ENCODE results near the gene MRPL41.
"Not testable (repeated sequence)": the region's sequence is repeated elsewhere in the genome, so short reads cannot be mapped to it uniquely, and the experiment has no call there.

Gene MRPL41

DNA sequence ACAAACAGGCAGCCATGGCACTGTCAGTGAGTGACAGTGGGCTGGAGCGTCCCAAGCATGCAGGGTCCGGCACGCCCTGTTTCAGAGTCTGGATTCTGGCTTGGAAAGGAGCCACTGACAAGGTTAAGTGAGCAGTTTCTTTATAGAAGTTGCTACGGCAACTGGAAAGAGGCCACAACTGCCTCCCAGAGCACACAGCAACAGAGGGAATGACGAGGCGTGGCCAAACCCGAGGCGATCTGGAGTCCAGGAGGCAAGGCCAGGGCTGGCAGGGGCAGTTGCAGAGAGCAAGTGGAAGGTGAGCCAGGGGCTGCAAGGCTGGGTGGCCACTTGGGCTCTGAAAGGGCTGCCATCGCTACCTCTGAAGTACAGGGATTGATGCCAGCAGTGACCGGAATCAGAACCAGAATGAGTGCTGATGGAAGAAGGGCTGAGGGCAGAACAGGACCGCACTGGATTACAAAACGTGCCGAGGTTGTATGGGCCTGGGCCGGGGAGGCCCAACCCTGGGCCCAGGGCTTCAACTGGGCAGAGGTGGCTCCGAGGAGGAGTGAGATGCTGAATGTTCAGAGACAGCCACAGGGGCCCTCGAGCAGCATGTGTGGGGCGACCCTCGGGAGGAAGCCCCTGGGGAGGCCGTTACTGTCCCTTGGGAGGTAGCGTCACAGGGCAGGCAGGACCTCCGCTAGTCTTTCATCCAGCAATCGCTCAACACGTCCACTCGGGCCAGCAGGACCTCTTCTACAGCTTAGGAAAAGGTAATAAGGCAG is 4.6 kb downstream of the MRPL41 start:
- H3K27me3 ChIP-seq (replicated peaks; ENCODE audit: control insufficient read depth, insufficient read depth, low read length), result no peaks in the 10 kb centered on the region
- no peaks in the 10 kb centered on the region for H3K9me3 ChIP-seq (ENCODE audit: control insufficient read depth, low read length)
- peaks cover 29% of the 10 kb centered on the region for H3K36me3 ChIP-seq (ENCODE audit: control insufficient read depth, insufficient read depth, low read length, severe bottlenecking)
- H3K4me1 ChIP-seq (ENCODE audit: control insufficient read depth, insufficient read depth, low read length), result no peaks in the 10 kb centered on the region
- no peak overlapping the region for H3K9ac ChIP-seq (ENCODE audit: low read length)
- DNase-seq (ENCODE audit: low read depth), result no peak
- H3K4me3 ChIP-seq (ENCODE audit: low read length), result no peak overlapping the region

DNA sequence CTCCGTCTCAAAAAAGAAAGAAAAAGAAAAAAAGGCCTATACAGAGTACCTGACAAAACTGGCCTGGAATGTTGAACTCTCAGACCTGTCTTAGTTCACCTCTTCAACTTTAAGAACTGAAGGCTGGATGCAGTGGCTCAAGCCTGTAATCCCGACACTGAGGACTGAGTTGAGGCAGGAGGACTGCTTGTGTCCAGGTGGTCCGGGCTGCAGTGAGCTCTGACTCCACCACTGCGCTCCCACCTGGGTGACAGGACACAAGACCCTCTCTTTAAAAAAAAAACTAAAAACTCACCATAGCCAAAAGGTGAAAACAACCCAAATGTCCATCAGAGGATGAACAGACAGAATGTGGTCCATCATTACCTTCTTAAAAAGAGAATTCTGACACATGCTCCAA is 6.4 kb downstream of the MRPL41 start:
- H3K4me3 ChIP-seq (ENCODE audit: low read length), result no peak overlapping the region
- H3K9me3 ChIP-seq (ENCODE audit: control insufficient read depth, low read length), result no peaks in the 10 kb centered on the region
- no peak overlapping the region for H3K9ac ChIP-seq (ENCODE audit: low read length)
- DNase-seq (ENCODE audit: low read depth), result no peak
- no peaks in the 10 kb centered on the region for H3K27me3 ChIP-seq (replicated peaks; ENCODE audit: control insufficient read depth, insufficient read depth, low read length)
- no peaks in the 10 kb centered on the region for H3K4me1 ChIP-seq (ENCODE audit: control insufficient read depth, insufficient read depth, low read length)
- H3K36me3 ChIP-seq (ENCODE audit: control insufficient read depth, insufficient read depth, low read length, severe bottlenecking), result peaks cover 37% of the 10 kb centered on the region

DNA sequence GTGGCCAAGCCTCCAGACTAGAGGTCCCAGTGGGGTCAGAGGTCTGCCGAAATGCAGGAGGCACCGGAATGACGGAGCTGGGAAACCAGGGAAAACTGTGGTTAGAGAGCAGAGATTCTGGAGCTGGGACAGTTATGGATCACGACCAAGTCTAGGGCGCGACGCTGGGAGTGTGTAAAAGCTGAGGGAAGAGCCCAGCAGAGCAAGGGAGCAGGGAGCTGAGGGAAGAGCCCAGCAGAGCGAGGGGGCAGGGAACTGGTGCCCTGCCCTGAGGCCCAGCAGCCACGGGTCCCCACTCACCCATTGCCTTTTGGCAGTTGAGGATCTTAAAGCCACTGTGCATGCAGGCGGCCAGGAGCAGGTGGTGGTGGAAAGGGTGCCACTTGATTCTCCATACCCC is 12.5 kb downstream of the MRPL41 start:
- peaks cover 25% of the 10 kb centered on the region for H3K36me3 ChIP-seq (ENCODE audit: control insufficient read depth, insufficient read depth, low read length, severe bottlenecking)

DNA sequence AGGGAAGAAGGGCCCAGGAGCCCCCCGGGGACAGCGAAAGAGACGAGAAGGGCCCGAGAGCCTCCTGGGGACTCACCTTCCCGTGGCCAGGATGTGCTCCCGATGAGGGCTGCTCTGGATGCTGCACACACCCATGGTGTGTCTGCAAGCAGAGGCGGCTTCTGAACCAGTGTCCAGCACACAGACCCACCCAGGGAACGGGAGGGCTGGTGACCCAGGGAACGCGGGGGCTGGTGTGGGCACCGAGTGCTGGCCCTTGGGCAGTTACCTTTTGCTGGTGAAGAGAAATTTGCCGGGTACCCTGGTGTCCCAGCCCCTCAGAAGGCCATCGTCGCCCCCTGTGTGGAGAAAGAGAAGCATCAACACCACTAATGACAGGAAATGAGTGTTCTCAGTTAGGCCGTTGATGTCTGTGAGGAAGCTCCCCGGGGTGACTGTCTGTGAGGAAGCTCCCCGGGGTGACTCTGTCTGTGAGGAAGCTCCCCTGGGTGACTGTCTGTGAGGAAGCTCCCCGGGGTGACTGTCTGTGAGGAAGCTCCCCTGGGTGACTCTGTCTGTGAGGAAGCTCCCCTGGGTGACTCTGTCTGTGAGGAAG is 13.2 kb downstream of the MRPL41 start:
- H3K27me3 ChIP-seq (replicated peaks; ENCODE audit: control insufficient read depth, insufficient read depth, low read length), result no peaks in the 10 kb centered on the region
- DNase-seq (ENCODE audit: low read depth), result no peak
- H3K36me3 ChIP-seq (ENCODE audit: control insufficient read depth, insufficient read depth, low read length, severe bottlenecking), result peaks cover 25% of the 10 kb centered on the region
- no peak overlapping the region for H3K9ac ChIP-seq (ENCODE audit: low read length)
- H3K4me1 ChIP-seq (ENCODE audit: control insufficient read depth, insufficient read depth, low read length), result no peaks in the 10 kb centered on the region
- H3K4me3 ChIP-seq (ENCODE audit: low read length), result no peak overlapping the region
- H3K9me3 ChIP-seq (ENCODE audit: control insufficient read depth, low read length), result no peaks in the 10 kb centered on the region

More for the DNA sequence above, 12.5 kb downstream of the MRPL41 start:
- Histone ChIP-seq H3K4me3 (ENCODE audit: low read length) (no peak overlapping the region), H3K4me1 (ENCODE audit: control insufficient read depth, insufficient read depth, low read length) (no peaks in the 10 kb centered on the region), H3K9me3 (ENCODE audit: control insufficient read depth, low read length) (no peaks in the 10 kb centered on the region), H3K27me3 (replicated peaks; ENCODE audit: control insufficient read depth, insufficient read depth, low read length) (no peaks in the 10 kb centered on the region), H3K9ac (ENCODE audit: low read length) (no peak overlapping the region)
- no peak for DNase-seq (ENCODE audit: low read depth)

DNA sequence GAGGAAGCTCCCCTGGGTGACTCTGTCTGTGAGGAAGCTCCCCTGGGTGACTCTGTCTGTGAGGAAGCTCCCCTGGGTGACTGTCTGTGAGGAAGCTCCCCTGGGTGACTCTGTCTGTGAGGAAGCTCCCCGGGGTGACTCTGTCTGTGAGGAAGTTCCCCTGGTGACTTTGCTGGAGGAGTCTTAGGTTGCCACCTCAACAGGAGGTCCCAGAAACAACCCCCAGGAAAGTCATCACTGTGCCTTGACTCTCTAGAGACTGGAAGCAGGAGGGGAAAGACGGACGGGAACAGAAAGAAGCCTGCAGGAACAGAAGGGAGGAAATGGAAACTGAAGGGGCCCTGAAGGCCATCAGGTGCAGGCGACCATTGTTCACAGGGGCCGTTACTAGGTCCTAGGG is 16.8 kb downstream of the MRPL41 start:
- H3K4me3 ChIP-seq (ENCODE audit: low read length); DNase-seq (ENCODE audit: low read depth); H3K27me3 ChIP-seq (replicated peaks; ENCODE audit: control insufficient read depth, insufficient read depth, low read length); H3K9ac ChIP-seq (ENCODE audit: low read length); H3K4me1 ChIP-seq (ENCODE audit: control insufficient read depth, insufficient read depth, low read length); H3K9me3 ChIP-seq (ENCODE audit: control insufficient read depth, low read length): not testable (repeated sequence)
- peaks cover 27% of the 10 kb centered on the region for H3K36me3 ChIP-seq (ENCODE audit: control insufficient read depth, insufficient read depth, low read length, severe bottlenecking)

DNA sequence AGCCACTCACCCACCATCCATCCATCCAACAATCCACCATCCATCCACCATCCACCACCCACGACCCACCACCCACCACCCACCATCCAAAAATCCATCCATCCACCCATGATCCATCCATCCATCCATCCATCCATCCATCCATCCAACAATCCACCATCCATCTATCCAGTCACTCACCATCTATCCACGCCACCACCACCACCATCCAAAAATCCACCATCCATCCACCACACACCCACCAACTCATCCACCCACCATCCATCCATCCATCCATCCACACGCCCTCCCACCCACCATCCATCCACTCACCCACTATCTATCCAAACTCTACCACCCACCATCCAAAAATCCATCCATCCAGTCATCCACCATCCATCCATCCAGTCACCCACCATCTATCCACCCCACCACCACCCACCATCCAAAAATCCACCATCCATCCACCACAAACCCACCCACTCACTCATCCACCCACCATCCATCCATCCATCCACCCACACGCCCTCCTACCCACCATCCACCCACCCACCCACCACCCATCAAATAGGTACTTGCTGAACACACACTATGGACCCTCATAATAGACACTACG is 18.0 kb downstream of the MRPL41 start:
- Histone ChIP-seq H3K36me3 (ENCODE audit: control insufficient read depth, insufficient read depth, low read length, severe bottlenecking) (peaks cover 24% of the 10 kb centered on the region), H3K4me3 (ENCODE audit: low read length) (no peak overlapping the region), H3K27me3 (replicated peaks; ENCODE audit: control insufficient read depth, insufficient read depth, low read length) (no peaks in the 10 kb centered on the region), H3K9me3 (ENCODE audit: control insufficient read depth, low read length) (no peaks in the 10 kb centered on the region), H3K9ac (ENCODE audit: low read length) (no peak overlapping the region), H3K4me1 (ENCODE audit: control insufficient read depth, insufficient read depth, low read length) (no peaks in the 10 kb centered on the region)
- DNase-seq (ENCODE audit: low read depth), result no peak

DNA sequence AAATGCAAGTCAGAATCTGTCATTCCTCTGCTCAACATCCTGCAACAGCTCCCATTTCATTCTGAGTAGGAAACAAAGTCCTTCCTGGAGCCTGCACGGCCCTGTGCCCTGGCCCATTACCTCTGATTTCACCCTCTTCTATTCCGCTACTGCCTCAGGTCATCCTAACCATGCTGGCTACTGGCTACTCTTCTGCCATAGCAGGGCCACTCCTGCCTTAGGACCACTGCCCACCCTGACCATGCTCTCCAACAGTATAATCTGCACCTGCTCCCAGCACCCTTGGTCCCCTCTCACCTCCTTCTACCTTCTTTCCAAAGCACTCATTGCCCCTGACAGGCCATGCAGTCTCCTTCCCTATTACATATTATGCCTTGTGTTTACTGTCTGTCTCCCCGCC is 18.9 kb downstream of the MRPL41 start:
- Histone ChIP-seq H3K9ac (ENCODE audit: low read length) (no peak overlapping the region), H3K36me3 (ENCODE audit: control insufficient read depth, insufficient read depth, low read length, severe bottlenecking) (peaks cover 29% of the 10 kb centered on the region), H3K4me3 (ENCODE audit: low read length) (no peak overlapping the region), H3K27me3 (replicated peaks; ENCODE audit: control insufficient read depth, insufficient read depth, low read length) (no peaks in the 10 kb centered on the region), H3K4me1 (ENCODE audit: control insufficient read depth, insufficient read depth, low read length) (no peaks in the 10 kb centered on the region), H3K9me3 (ENCODE audit: control insufficient read depth, low read length) (no peaks in the 10 kb centered on the region)
- DNase-seq (ENCODE audit: low read depth), result no peak

DNA sequence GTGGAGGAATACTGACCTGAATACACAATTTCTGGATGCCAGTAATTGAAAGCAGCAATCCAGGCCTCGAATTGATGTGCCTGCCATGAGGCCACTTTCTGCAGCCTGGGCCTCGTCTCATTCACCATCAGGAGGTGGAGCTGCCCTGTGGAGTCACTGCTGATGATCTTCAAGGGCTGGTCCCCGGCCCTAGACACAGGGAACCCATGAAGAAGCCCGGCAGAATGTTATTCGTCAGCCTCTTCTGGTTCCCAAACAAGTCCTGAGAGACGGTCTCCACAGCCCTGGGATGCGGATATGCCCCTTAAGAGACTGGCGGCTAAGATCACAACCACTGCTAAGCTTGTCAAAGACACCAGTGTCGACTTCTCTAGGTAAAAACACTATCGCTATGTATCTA is 22.5 kb downstream of the MRPL41 start:
- H3K27me3 ChIP-seq (replicated peaks; ENCODE audit: control insufficient read depth, insufficient read depth, low read length), result no peaks in the 10 kb centered on the region
- no peak for DNase-seq (ENCODE audit: low read depth)
- no peak overlapping the region for H3K9ac ChIP-seq (ENCODE audit: low read length)
- peaks cover 14% of the 10 kb centered on the region for H3K4me1 ChIP-seq (ENCODE audit: control insufficient read depth, insufficient read depth, low read length)
- H3K4me3 ChIP-seq (ENCODE audit: low read length), result no peak overlapping the region
- H3K36me3 ChIP-seq (ENCODE audit: control insufficient read depth, insufficient read depth, low read length, severe bottlenecking), result peaks cover 34% of the 10 kb centered on the region
- H3K9me3 ChIP-seq (ENCODE audit: control insufficient read depth, low read length), result no peaks in the 10 kb centered on the region

DNA sequence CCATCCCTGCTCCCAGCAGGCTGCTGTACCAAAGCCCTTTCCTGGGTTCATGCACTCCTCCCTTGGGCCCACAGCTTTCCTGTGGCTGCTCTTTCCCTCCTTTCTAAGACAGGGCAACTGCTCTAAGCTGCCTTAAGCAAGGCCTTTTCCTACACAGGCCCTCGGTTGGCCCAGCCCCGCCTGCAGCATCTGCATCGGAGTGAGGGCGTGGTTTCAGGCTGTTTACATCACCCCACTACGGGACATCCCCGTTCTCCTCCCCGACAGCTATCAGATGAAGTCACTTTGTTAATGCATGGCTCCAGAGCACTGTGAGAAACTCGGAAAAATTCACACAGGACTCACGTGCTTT is 23.7 kb downstream of the MRPL41 start:
- DNase-seq (ENCODE audit: low read depth), result no peak
- Histone ChIP-seq H3K9me3 (ENCODE audit: control insufficient read depth, low read length) (no peaks in the 10 kb centered on the region), H3K36me3 (ENCODE audit: control insufficient read depth, insufficient read depth, low read length, severe bottlenecking) (peaks cover 34% of the 10 kb centered on the region)

DNA sequence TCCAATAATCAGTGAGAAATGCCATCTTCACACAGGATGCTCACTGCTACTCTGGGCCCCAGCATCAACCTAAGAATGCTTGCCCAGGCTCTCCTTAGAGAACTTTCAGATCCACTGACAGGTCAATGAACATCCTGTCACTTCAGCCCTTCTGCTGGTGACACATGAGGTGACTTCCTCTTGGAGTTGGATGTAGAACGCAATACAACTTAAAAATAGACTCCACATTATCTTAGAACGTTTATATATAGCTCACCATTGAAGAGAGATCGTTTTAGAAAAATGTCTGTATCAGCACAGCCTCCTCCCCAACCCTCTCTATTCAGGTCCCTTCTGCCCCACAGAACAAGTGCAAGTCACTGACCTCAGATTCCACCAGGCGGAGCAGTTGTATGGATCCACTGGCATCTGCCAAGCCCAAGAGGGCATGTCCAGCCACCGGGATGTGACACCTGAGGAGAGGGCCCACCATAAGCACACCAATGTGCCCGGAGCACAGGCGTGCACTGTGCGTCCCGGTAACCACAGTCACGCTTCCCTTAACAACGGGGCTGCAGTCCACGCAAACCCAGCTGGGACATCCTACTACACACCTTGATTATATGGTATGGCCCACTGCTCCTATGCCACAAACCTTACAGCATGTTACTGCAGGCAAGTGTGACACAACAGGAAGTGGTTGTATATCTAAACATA is 24.2 kb downstream of the MRPL41 start:
- Histone ChIP-seq H3K36me3 (ENCODE audit: control insufficient read depth, insufficient read depth, low read length, severe bottlenecking) (peaks cover 34% of the 10 kb centered on the region), H3K9me3 (ENCODE audit: control insufficient read depth, low read length) (no peaks in the 10 kb centered on the region), H3K27me3 (replicated peaks; ENCODE audit: control insufficient read depth, insufficient read depth, low read length) (no peaks in the 10 kb centered on the region), H3K9ac (ENCODE audit: low read length) (peak overlapping the region; percentile 5), H3K4me3 (ENCODE audit: low read length) (no peak overlapping the region), H3K4me1 (ENCODE audit: control insufficient read depth, insufficient read depth, low read length) (peaks cover 17% of the 10 kb centered on the region)
- DNase-seq (ENCODE audit: low read depth), result no peak

More for the DNA sequence above, 23.7 kb downstream of the MRPL41 start:
- Histone ChIP-seq H3K4me3 (ENCODE audit: low read length) (no peak overlapping the region), H3K4me1 (ENCODE audit: control insufficient read depth, insufficient read depth, low read length) (peaks cover 17% of the 10 kb centered on the region), H3K9ac (ENCODE audit: low read length) (peak overlapping the region; percentile 5), H3K27me3 (replicated peaks; ENCODE audit: control insufficient read depth, insufficient read depth, low read length) (no peaks in the 10 kb centered on the region)

DNA sequence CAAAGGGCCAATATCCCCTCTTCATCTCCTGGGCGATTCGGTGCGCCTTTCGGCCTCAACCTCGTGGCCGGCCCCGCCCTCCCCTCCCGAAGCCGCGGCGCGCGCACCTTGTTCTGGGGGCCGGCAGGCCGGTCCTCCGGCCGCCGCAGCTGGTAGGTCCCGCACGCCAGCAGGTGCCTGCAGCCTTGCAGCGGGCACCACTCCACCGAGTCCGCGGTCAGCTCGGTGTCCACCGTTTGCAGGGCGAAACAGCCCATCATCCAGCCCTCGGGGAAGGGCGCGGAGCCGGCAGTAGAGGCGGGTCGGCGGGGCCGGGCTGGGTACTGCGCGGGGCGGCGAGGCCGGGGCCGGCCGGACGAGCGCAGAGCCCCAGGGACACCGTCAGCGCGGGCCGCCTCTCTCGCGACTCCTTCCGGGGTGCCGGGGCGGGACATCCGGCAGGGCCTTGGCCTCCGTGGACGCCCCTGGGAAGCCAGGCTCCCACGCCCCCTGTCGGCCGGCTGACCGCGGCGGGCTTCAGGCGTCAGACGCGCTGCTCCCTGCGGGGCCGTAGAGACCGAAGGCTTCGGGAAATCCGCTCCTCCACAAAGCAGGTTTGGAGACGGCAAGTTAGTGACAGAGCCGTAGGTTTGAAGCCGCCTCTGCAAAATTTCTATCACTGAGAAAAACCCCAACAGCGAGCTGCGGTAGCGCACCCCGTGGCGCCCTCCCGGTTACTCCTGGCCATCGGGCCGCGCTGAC is 27.0 kb downstream of the MRPL41 start, which contains the start of gene DPH7:
DPH7 (minus strand) TSS at position 408 of the 741 bp plus-strand sequence; CDS start at position 260, 148 bp downstream.
- H3K36me3 ChIP-seq (ENCODE audit: control insufficient read depth, insufficient read depth, low read length, severe bottlenecking), result peaks cover 48% of the 10 kb centered on the region
- H3K9me3 ChIP-seq (ENCODE audit: control insufficient read depth, low read length), result no peaks in the 10 kb centered on the region
- peak within 1 kb of the TSS; percentile 92 for H3K9ac ChIP-seq (ENCODE audit: low read length)
- peak within 1 kb of the TSS; percentile 88 for H3K4me3 ChIP-seq (ENCODE audit: low read length)
- H3K27me3 ChIP-seq (replicated peaks; ENCODE audit: control insufficient read depth, insufficient read depth, low read length), result no peaks in the 10 kb centered on the region
- DNase-seq (ENCODE audit: low read depth), result peak; percentile 98
- peaks cover 17% of the 10 kb centered on the region for H3K4me1 ChIP-seq (ENCODE audit: control insufficient read depth, insufficient read depth, low read length)

Data from adipocyte (in vitro differentiated cells).